Activated CD4-positive, alpha-beta T cell treated with anti-CD3 and anti-CD28 coated beads for 4 hours (primary cell): ENCODE results near the gene RALGAPA2.

Experiments used
- DNase-seq, 2 donors: peaks; one replicate each; pipeline ENCODE4 v3.0.0-alpha.2; 2020

RALGAPA2 gene

GRCh38 chr20:20423117-20423516, 289.3 kb downstream of the RALGAPA2 start:
- no peak for DNase-seq

- DNase-seq = no peak
These were observed 294.4 kb downstream of the RALGAPA2 start for GRCh38 chr20:20417876-20418676.

GRCh38 chr20:20415321-20415720, 297.1 kb downstream of the RALGAPA2 start:
- DNase-seq = no peak

GRCh38 chr20:20414640-20415220, 297.7 kb downstream of the RALGAPA2 start:
- DNase-seq = no peak

GRCh38 chr20:20413810-20414281, 298.6 kb downstream of the RALGAPA2 start:
- no peak for DNase-seq

- DNase-seq = no peak
These were observed 299.7 kb downstream of the RALGAPA2 start for GRCh38 chr20:20412750-20413149.

GRCh38 chr20:20411836-20412235, 300.6 kb downstream of the RALGAPA2 start:
- no peak for DNase-seq

GRCh38 chr20:20411402-20411801, 301.0 kb downstream of the RALGAPA2 start:
- DNase-seq = no peak

GRCh38 chr20:20410678-20411077, 301.8 kb downstream of the RALGAPA2 start:
- DNase-seq = no peak

- no peak for DNase-seq
These were observed 303.1 kb downstream of the RALGAPA2 start for GRCh38 chr20:20409331-20409730.

- DNase-seq = no peak
These were observed 304.3 kb downstream of the RALGAPA2 start for GRCh38 chr20:20407891-20408805.

- DNase-seq = no peak
These were observed 306.1 kb downstream of the RALGAPA2 start for GRCh38 chr20:20406306-20406705.

- DNase-seq = no peak
These were observed 306.8 kb downstream of the RALGAPA2 start for GRCh38 chr20:20405623-20406022.

GRCh38 chr20:20404633-20405032, 307.8 kb downstream of the RALGAPA2 start:
- no peak for DNase-seq

GRCh38 chr20:20401991-20402390, 310.5 kb downstream of the RALGAPA2 start:
- no peak for DNase-seq

GRCh38 chr20:20399531-20400500, 312.6 kb downstream of the RALGAPA2 start:
- no peak for DNase-seq

GRCh38 chr20:20398123-20398522, 314.3 kb downstream of the RALGAPA2 start:
- DNase-seq = no peak

GRCh38 chr20:20396794-20397193, 315.6 kb downstream of the RALGAPA2 start:
- DNase-seq = no peak

- DNase-seq = no peak
These were observed 316.4 kb downstream of the RALGAPA2 start for GRCh38 chr20:20395903-20396568.

GRCh38 chr20:20395087-20395486, 317.4 kb downstream of the RALGAPA2 start:
- no peak for DNase-seq
